H4 (cell line): Measurements from ENCODE around the gene PANK4. TPM values are rescaled to one million over a fixed set of nuclear protein-coding genes. Genes with fewer than 3 reads are reported as not detected.
A peak's percentile ranks its signal among the peaks of the same experiment; 100 is the strongest.
"Not testable (repeated sequence)": the region's sequence is repeated elsewhere in the genome, so short reads cannot be mapped to it uniquely, and the experiment has no call there.

Source experiments
- DNase-seq: peaks from one replicate; pipeline ENCODE4 v3.0.0-alpha.2; 2015; ENCODE audit warnings: low spot score
- total RNA-seq: library from RNA; depleted of rRNA; stranded (reverse); fragments of >200 nt; shearing (Covaris generic); gene quantifications from 2 replicates; pipeline ENCODE4 v1.2.3, GENCODE V29; 2014; rRNA removed

The PANK4 gene
- 10.9 and 12.5 TPM in 2 replicates for total RNA-seq

DNA sequence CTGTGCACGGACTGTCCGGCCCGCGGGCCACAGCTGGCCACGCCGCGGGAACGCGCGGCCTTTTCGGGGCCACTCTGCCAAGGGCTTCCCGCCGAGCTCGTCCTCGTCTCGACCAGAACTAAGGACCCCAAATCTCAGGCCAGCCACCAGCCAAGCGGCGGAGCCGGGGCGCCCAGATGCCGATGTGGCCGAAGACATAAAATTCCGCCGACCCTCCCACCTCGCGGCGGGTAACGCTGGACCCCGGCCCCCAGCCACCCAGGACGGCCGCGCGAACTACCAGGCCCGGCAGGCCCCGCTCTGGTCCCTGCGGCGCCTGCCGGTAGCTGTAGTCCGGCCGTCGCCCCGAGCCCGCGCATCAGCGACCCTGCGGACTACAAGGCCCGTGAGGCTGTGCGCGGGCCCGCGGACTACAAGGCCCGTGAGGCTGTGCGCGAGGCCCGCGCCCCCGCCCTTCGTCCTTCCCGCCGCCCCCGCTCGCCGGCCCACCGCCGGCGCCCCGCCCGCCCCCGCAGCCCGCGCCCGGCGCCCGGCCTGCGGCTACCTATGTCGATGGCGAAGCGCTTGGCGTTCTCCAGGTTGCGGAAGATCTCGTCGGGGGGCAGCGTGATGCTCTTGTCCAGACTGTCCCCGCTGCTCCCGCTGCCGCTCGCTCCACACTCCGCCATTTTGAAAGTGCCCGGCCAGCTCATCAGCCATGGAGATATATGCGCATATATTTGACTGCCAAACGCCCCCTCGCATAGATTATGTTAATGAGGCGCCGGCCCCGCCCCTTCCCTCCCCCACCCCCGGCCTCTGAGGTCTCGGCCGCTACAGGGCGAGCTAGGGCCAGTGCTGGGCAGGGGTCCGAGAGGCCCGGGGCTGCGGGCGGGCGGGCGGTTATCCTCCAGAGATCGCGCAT is at the start of gene PANK4:
Gene PANK4 (minus strand): TSS at position 677 of the 904 bp plus-strand sequence. CDS start 9 bp downstream, at position 668.
- peak; percentile 92 for DNase-seq

DNA sequence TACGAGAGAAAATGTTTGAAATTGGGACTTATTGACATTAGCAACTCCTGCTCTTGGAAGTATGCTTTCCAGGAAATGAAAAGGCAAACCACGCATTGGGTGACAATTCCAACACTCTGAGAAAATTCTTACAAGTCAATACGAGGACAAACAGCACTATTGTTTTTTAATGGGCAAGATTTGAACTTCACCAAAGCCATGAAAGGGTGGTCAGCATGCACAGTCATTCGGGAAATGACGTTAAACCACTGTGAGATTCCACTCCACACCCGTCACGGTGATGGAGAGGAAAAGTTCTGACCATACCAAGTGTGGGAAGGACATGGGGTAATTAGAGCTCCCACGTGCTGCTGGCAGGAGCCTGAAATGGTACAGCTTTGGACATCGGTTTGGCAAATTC is 48.0 kb upstream of the PANK4 start:
- DNase-seq: no peak

DNA sequence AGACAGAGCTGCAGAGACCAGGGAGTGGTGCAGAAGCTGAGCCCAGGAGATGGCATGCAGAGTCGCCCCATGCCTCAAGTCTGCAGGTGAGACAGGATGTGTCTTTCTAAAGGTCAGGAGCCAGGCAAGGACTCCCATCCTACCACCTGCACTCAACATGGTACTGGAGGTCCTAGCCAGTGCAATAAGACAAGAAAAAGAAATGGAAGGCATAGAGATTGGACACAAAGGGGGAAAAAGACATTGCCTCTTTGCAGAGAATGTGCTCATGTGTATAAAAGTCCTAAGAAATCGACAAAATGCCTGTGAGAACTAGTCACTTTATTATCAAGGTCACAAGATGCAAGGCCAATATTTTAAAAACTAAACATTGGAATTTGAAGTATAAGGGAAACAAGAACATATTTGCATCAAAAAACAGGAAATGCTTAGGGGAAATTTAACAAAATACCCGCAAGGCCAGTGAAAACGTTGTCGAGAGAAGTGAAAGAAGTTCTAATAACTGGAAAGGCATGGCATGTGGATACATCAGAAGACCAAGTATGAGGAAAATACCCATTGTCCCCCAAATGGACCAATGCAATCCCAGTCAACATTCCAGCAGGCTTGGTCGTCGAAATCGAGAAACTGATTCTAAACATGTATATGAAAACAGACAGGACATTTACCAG is 47.0 kb upstream of the PANK4 start:
- DNase-seq: no peak

DNA sequence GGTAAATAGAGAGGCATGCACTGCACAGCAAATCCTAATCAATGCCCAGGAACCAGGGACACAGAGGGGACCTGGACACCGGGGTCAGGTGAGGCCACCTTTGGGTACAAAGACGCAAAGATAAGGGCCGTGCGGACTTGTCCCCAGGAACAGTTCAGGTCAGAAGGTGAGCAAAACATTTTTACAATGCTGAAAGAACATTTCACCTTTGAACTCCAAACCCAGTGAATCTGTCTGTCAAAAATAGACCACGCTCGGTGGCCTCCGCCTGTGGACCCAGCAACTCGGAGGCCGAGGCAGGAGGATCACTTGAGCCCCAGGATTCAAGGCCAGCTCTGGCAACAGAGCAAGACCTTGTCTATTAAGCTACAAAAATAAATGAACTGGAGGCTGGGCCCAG is 45.0 kb upstream of the PANK4 start:
- DNase-seq: no peak

DNA sequence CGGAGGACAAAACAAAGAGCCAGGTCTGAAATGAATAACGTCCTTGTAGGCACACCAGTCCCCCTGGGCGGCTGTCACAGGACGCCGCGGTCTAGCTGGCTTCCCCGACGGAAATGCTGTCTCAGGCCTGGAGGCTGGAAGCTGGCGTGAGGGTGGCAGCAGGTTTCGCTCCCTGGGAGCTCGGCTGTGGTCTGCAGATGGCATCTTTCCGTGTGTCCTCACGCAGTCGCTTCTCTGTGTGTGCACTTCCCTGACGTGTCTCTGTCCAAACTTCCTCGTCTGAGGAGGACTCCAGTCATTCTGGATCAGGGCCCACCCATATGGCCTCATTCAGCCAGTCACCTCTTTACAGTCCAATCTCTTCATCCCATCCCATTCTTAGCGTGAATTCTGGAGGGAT is 43.9 kb upstream of the PANK4 start:
- no peak for DNase-seq

DNA sequence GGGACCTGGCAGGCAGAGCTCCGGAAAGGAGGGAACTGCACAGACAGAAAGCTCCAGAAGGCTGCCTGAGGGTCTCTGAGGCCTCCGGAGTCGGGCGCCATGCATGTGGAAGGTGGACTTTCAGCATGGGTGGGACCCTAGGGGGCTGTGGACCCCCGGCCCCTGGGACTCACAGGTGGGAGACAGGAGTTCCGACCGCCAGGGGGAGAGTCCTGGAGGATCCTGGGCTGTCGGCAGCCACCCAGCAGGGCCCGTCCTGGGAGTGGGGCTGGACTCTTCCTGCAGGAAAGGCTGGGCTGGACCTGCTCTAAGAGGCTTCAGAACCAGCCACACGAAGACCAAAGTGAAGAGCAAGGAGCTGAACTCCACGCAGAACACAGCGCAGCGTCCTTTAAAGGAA is 43.3 kb upstream of the PANK4 start:
- DNase-seq: not testable (repeated sequence)

DNA sequence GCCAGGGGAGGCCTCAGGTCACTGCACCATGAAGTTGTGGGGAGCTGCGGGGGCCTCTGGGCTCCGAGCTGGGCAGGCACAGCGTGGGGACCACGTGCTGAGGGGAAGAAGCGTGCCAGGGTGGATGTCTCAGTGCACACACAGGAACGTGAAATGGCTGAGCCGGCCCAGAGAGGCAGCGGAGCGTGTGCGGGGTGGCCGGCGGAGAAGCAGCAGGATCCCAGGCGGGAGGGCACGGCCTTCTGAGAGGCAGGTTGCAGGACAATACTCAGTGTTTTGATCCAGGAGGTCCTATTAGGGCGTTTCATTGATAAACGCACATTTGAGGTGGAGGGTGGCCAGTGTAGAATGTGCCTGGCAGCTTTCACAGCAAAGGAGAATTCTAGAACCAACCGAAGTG is 42.7 kb upstream of the PANK4 start:
- no peak for DNase-seq

DNA sequence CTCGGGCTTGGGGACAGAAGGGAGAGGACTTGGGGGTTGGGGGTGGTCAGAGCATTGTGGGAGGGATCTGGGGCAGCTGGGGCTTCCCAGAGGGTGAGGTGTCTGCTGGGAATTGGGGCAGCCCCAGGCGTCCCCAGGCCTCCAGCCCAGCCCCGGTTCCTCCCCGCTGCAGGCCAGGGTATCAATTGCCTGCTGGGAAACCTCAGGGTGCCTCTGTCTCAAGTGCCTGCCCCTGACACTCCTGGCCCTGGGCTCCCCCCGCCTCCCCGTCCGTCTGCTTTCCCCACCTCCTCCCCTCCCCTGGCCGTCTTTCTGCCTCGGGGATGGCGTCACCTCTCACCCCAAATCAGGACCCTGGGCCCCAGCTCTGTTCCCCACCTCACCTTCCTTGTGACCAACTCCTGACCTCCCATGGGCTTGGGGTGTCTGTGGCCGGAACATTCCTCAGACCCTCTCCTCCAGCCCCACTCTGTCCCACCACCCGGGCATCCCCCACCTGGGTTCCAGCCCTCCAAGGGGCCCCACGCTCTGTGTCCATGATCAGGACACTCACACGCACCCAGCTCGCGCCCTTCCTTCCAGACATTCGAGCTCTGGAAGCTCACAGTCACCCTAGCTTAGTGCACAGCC is 41.9 kb upstream of the PANK4 start:
- not testable (repeated sequence) for DNase-seq

DNA sequence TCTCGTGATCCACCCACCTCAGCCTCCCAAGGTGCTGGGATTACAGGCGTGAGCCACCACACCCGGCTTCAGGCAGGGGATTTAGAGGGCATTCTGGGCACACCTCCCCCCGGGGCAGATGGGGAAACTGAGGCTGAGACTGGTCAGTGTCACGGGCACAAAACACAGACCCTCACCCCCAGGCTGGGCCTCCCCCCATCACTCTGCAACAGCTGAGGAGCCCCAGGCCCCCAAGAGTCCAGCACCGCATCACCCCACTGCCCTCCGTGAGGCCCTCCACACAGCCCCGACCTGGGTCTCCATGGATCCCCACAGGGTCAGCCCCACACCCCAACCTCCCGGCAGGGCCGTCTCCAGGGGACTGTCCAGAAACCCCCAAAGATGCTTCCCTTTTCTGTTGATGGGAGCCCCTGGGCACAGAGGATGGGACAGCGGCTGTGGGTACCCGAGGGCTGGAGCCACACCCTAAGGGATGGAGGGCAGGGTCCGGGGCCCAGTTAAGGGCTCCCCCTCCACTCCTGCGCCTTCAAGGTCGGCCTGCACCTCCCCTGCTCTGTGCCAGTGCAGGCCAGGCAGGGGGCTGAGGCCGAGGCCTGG is 40.8 kb upstream of the PANK4 start:
- DNase-seq: no peak

DNA sequence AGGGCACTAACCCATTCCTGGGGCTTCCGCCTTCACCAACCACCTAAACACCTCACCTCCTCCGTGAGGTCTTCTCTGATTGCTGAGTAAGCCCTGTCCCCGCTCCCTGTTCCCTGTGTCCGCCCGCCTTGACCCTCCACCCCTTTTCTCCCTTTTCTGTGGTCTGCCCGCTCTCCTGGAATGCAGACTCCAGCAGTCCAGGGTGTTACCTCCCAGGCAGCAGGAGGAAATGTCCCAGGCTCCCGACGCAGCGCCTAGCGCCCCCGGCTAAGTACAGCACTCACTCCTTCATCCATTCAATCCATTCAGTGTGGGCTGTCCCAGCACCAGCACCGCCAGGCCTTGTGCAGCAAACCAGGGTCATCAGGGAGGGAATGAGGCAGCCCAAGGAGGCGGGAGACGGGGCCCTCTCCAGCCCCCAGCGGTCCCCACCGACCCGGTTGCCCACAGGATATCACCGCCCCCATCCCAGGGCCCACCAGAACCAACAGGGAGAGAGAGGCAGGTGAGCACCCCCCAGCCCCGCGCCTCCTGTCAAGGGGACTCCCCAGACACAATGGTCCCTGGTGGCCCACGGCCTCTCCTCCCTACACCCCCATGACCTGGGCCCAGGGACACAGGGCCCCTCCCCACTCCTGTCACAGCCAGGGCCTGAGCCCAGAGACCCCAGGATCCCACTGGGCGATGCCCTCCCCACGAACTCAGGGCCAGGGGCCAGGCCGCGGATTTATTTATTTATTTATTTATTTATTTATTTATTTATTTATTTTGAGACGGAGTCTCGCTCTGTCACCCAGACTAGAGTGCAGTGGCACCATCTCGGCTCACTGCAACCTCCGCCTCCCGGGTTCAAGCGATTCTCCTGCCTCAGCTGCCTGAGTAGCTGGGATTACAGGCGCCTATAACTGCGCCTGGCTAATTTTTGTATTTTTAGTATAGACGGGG is 40.0 kb upstream of the PANK4 start:
- DNase-seq: no peak

DNA sequence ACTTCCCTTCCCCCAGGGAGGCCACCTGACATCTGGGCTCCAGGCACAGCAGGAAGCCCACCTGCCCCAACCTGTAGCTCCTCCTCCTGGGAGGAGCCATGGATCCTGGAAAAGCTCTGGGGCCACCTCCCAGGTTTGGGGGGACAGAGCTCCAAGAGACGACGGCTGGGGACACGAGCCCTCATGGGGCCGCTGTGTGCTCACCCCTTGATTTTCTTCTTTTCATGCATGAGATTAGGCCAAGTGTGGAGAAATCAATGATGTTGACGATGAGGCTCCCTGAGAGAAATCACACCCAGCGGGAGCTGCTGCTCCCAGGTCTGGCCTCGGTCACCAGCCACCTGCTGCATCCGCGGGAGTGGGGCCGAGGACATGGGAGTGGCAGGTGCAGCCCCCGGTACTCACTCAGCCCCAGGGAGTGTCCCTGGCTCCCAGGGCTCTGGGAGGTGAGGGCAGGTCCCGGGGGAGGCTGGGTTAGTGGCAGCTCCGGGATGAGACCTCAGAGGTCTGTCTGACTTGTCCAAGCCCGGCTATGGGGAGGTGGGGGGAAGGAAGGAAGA is 38.5 kb upstream of the PANK4 start:
- no peak for DNase-seq

DNA sequence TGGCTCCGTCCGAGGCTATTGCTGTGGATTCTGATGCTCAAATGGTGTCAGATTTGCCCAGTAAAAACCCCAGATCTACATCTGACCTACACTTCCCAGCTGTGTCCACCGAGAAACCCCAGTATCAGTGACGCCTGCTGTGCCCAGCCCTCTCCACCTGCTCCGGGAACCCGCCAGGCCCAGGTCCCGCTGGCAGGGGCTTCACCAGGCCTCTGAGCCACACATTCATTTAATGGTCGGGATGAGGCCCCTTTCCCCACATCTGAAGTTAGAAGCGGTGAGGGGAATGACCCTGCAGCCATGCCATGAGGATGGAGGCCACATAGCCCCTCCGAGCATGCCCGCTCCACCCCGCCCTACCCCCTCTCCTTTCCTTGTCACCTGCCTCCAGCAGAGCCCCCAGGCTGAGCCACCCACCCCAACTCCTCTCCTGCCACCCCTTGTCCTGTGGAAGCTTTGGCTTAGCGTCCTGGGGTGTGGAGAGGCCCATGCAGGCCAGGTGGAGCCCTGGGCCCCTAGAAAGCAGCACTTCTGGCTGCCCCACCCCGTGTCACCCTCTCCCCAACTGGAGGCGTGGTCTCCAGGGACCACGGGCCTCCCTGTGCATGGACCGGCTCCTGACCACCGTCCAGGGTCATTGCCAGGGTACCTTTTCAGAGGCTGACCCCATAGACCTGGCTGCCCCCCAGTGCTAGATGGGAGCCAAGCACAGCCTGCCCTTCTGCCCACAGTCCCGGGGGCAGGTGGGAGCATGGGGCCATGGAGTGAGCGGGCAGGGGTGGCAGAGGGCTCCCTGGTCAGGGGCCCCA is 37.8 kb upstream of the PANK4 start:
- no peak for DNase-seq

DNA sequence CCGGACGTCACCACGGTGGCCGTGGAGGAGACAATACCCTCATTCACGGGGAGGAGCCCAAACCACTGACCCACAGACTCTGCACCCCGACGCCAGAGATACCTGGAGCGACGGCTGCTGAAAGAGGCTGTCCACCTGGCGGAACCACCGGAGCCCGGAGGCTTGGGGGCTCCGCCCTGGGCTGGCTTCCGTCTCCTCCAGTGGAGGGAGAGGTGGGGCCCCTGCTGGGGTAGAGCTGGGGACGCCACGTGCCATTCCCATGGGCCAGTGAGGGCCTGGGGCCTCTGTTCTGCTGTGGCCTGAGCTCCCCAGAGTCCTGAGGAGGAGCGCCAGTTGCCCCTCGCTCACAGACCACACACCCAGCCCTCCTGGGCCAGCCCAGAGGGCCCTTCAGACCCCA is 36.8 kb upstream of the PANK4 start:
- no peak for DNase-seq

DNA sequence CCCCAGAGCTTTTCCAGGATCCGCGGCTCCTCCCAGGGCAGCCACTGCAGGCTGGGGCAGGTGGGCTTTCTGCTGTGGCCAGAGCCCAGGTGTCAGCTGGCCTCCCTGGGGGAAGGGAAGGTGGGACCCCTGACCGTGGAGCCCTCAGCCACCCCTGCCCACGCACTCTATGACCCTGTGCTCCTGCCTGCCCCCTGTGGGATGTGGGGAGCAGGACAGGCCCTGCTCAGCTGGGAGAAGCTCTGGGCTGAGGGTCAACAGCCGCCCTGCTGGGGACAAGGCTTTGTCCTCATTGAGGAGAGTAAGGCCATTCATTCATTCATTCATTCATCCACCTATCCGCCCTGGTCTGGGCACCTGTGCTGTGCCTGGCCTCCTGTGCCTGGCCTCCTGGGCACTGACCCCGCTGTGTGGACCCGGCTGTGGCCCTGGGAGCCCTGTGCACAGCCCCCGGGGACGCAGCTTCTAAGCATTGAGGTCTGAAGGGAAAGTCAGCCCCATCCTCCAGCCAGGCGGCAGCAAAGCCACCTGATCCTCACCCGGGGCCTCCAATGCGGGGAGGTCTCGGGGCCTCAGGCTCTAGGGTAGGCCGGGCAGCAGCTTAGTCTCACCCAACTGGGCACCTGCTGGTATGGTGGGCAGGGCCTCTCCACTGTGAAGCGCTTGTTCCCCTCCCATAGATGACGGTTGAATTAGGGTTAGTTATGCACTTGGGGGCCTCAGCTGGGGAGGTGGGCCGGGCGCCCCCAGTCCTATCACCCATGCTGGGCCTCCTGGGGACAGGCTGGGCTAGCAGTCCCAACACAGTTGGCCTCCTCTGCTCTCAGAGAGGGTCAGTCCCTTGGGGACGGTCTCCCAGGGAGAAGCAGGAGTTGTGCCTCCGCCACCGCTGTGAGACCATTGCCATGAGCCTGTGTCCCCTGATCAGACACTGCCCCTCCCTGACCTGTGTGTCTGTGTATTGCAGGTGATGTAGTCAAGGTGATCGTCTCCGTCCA is 35.8 kb upstream of the PANK4 start:
- DNase-seq: no peak

DNA sequence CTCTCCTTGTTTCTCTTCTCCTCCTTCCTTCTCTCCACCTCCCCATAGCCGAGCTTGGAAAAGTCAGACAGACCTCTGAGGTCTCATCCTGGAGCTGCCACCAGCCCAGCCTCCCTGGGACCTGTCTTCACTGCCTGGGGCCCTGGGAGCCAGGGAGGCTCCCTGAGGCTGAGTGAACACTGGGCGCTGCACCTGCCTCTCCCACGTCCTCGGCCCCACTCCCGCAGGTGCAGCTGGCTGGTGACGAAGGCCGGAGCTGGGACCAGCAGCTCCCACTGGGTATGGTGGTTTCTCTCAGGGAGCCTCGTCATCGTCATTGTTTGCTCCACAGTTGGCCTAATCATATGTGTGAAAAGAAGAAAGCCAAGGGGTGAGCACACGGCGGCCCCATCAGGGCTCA is 35.0 kb upstream of the PANK4 start:
- no peak for DNase-seq

DNA sequence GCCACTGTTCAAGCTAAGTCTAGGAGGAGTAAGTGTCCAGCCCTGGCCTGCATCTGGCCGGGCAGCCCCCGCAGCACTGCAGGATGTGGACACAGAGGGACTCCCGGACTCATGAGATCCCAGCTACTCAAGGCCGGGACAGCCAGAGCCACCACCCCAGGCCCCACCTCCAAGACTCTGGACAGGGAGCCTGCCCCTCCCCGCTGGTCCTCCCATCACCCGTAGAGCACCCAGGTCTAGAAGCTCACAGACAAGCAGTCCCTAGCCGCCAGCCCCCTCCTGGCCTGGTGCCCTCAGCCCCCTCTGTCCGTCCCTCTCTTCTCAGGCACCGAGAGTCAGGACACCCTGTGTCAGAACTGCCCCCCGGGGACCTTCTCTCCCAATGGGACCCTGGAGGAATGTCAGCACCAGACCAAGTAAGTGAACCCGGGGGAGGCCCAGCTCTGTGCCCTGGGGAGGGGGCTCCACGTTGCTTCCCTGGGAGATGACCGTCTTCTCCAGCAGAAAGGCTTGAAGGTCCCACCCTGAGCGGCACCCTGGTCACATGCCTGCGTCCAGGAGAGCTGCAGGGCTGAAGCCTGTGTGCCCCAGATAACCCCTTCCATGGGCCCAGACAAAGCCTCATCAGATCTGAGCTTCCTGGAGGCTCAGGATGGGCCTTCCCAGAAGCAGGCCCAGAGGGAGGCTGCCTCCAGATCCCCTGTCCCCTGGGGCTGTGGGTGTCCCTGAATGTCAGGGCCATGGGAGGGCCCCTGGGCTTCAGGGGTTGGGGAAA is 34.1 kb upstream of the PANK4 start:
- no peak for DNase-seq

DNA sequence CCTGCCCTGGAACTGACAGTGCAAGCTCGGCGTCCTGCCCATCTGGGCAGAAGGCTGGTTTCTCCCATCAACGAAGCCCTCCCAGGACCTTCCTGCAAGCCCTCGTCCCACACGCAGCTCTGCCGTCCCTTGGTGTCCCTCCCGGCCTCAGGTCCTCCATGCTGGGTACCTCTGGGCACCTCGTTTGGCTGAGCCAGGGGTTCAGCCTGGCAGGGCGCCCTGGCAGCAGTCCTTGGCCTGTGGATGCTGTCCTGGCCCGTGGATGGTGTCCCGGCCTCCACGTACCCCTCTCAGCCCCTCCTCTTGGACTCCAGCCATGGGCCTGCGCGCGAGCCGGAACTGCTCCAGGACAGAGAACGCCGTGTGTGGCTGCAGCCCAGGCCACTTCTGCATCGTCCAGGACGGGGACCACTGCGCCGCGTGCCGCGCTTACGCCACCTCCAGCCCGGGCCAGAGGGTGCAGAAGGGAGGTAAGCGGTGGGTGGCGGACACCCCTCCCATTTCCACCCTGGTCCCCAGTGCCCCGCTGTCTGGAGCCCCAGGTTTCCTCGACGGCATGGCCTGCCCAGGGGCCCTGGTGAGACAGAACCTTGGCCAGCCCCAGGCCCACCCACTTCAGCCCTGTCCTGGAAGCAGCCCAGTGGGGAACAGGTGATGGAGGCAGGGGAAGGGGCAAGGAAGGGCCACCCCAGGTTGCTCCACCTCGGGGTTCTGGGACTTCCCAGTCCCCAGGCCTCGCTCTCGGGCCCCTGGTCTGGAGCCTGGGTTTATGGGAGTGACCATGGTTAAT is 33.3 kb upstream of the PANK4 start:
- DNase-seq: no peak
